HG02623 (cell line): ENCODE measurements around the gene HDGFL2.

ENCODE experiments used
- ATAC-seq: cut with Tn5 transposase; IDR thresholded peaks from one replicate; pipeline ENCODE4 v1.9.1; 2021; ENCODE audit warnings: moderate library complexity; ENCODE audit not compliant: unreplicated experiment

HDGFL2 gene

DNA sequence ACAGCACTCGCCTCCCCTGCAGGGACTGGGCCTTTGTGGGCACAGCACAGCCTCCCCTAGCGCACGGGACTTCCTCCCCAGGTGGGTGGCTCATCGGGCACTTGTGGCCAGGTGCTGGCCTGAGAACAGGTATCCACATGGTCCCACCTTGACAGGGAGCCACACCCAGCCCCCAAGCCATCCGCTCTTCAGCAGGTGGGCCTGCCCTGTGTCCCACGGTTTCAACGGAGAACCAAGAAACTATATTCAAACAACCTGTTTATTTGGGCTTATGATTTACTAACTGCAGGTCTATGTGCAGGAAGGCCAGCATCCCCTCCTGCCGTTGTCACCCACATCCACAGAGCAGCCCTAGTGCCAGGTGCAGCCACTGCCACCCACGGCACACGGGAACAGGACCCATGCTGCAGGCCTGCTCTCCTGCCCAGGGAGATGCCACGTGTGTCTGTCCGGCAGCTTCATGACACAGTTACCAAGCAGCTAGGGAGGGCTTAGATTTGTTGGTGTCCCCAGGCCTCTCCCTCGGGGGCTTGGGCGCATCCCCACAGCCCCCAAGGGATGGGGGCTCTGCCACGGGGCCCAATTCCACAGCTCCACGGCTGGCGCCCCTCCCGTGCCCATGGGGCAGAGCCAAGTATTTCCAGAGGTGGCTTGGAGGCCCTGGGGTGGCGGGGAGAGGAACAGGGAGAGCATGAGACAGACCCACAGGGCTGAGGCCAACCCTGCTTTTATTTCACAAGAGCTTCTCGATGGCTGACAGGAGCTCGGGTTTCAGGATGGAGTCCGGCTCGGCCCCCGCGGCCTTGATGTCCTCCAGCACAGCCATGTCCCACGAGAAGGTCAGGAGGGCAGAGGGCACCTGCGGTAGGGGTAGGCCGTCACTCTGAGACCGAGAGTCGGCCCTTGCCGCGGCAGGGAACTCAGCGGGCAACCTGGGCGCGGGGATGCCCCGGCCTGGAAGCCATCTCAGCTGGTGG, 27.0 kb upstream of the HDGFL2 start:
- no peak for ATAC-seq

DNA sequence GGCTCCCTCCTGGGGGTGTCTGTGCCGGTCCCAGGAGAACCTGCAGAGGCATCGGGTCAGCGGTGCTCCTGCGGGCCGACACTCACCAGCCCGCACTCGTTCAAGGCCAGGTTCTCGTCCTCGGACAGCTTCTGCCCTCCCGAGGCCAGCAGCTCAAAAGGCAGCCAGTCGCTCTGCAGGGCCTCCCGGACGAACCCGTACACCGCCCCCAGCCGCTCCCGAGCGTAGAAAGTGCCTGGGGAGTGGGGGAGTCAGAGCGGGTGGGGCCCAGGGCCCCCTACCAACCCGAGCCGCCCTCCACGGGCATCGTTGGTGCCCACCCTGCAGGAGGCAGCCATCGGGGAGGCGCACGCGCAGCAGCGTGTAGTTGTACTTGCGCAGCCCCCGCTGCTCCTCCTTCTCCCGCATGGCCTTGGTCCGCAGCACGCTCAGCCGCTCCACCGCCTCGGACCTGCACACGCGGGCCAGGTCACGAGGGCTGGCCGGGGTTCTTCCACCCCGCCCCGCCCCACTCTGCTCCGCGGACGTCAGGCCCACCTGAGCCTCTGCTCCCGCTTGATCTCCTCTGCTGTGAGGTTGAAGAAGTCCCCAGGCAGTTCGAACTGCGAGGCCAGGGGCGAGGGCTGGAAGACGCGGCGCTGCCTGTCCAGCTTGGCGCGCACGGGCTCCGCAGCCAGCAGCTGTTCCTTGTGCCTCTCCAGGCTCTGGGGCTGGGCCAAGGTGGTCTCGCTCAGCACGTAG, 26.0 kb upstream of the HDGFL2 start:
- no peak for ATAC-seq

DNA sequence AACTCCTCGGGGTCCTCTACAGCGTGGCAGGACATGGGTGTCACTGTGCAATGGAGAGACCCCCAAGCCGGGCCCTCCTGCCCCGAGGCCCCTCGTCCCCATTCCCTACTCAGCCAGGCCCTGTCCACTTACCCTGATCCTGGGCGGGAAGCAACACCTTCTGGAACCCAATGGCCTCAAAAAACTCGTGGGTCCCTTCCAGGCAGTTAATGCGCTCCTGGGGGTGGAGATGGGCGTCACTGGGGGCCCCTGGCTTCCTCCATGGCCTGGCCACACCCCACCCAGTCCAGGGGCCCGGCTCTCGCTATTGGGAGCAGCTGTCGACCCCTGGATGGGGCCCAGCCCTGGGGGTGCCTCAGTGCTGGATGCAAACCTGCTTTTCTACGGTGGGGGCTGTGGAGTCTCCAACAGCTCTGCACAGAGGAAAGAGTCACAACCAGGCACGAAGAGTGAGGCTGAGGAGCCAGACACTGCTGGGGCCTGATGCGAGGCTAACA, 25.3 kb upstream of the HDGFL2 start:
- no peak for ATAC-seq

DNA sequence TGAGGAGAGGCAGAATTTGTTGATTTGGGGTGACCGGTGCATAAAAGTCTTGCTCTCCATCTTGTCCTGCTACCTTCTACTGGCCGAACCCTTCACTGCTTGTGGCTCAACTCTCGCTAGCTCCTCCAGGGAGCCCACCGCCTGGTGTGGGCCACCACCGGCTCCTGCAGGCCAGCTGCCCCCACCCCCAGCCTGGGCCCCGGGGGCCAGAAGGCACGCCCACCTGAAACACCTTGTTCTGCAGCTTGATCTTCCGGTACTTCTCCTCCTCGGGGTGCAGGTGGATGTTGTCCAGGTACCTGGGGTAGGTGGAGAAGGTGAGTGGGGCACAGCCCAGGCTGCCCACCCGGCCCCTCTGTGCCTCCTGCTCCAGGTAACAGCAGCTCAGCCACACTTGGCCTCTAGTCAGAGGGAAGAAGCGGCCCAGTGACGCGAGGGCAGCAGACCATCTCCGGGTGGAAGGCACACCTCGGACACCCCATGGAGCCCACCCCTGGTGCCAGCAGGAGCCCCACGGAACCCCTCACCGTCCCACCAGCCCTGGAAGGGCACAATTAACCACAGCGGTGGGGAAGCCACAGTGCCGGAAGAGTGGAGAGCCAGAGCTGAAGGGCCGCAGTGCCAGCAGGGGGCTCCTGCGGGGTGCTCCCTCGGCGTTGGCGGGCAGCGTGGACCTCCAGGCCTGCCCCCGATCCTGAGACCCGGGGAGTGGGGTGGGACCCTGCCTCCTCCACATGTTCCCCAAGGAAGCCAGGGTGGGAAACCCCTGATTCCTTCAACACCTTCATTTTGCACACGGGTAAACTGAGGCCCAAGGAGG, 24.6 kb upstream of the HDGFL2 start:
- ATAC-seq, result no peak

DNA sequence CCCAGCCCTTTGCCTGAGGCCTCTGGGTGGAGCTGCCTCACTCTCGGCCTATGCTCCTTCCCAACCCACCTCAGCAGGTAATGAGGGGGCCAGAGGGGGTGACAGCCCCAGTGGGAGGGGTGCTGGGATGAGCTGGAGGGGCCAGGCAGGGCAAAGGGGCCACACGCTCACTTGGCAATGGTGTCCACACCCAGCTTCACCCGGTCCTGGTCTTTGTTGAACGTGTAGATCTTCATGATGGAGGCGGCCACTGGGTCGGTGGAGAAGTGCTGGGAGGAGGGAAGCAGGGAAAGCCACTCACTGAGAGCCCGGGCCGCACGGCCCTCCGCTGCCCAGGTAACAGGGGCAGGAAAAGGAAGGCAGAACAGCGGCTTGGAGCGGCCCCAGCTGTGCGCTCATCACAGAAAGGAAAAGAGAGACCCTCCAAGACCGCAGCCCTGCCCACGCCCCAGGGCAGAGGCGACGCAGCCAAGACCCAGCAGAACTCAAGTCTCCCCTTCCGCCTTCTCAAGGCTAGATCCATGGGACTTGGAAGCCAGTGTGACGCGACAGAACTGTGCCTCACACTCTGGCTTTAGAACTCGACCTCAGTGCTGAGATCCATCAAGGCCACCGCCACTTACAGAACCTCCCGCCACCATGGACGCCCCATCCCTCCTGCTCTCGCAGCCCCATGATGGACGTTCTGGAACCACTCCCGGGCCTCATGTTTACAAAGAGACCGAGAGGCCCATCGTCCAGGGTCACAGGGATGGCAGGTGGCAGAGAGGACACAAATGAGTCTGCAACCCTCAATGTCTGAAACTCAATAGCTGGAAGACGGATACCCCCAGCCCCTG, 23.7 kb upstream of the HDGFL2 start:
- ATAC-seq, result no peak

DNA sequence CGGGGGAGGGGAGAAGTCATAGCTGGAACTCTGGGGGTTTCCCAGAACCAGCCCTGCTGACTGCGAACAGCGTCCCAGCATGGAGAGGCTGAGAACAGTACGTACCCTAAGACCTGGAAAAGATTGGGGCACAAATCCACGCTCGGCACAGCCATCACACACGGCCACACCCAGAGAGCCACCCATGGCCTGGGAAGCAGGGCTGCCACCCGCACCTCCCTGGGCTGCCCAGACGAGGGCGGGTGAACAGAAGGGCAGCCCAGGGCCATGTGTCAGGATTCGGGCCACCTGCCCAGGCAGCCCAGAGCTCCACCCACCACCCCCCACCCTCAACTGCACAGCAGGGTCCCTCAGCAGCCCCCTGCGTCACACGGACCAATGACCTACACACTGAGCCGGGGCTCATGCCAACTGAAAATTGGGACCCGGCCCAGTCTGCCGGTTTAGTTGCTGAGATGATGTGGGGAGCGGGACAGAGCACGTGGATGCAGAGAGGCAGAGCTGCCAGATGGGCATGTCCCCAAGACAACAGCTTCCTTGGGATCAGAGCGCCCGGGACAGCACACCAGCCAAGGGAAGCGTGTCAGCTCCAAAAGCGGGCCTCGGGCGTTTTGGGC, 23.0 kb upstream of the HDGFL2 start:
- no peak for ATAC-seq

DNA sequence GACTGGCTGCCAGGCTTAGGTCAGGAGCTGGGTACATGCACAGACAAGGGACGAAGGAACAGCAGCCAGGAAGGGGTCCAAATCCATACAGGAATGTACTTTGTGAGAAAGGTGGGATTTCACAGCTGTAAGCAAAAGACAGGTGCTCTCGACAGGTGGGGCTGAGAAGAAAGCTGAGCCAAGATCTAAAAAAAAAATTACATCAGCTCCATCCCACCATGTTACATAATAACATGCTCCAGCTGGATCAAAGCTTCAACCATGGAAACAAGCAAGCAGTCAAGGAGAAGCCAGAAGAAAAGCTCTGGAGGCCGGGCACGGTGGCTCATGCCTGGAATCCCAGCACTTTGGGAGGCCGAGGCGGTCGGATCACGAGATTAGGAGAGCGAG, 22.5 kb upstream of the HDGFL2 start:
- ATAC-seq, result no peak

DNA sequence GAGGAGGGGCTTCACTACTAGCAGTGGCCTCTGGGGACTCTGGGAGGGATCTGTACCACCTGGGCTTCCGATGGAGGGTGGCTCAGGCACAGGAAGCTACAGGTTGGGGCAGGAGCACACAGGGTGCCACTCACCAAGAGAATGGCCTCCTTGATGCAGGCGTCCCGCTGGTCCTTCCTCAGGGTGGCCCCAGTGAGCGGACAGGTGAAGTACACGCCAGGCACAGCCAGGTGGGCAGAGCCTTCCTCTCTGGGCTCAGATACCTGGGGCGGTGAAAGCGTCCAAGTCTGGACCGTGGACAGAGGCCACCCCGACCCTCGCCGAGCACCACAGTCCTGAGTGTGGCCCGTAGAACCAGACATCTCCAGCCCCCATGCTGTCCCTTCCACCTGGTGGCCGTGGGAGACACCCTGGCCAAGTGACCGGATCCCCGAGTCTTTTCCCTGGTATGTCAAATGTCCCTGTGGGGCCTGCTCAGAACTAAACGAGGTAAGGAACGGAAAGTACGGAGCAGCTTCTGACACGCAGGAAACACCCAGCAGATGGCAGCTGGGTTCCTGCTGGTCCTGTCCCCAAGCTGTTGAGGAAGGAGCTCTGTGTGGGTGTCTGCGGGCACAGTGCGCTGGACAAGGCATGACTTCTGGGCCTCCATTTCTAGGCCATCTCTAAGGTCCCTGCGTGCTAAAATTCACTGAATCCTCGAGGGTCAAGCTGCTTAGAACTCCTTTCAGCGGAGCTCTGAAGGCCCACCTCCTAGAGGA, 19.7 kb upstream of the HDGFL2 start:
- no peak for ATAC-seq

DNA sequence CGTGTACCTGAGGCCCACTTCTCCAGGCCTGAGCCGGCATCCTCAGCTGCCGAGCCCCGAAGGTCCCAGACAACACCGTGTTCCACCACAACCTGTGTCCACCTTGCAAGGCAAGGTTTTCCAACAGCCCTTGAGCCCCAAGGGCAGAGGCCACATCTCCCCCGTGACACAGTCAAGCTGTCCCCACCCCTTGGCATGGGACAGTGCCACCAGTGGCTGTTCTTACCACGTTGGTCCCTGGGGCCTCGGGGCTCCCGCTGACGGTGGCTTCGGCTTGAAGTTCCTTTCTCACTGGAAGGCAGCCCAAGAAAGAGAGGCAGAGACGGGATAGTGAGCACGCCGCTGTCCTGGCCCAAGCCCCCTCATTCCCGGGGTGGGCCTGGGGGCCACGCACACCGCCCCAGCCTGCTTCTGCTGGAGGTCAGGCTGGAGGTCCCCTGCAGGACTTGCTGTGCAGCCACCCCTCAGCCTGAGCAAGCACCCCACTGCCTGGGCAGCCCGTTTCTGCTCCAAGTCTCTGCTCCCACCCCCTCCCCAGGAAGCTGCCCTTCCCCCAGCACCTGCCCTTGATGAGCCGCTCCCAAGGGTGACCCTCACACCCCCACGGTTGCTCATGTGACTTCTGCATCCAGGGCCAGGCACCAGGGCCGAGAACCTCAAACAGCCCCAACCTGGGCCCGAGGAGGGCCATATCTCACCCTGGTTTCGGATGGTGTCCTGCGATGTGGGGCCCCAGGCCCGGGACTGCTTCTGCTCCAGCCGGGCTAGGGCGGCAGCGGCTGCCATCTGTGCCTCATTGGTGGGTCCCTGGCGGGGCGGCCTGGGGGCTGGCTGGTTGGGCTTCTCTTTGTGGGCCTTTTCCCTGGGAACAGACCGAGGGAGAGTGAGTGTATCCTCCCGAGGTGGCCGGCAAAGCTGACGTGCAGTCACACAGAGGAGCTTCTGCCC, 18.6 kb upstream of the HDGFL2 start:
- ATAC-seq, result no peak

DNA sequence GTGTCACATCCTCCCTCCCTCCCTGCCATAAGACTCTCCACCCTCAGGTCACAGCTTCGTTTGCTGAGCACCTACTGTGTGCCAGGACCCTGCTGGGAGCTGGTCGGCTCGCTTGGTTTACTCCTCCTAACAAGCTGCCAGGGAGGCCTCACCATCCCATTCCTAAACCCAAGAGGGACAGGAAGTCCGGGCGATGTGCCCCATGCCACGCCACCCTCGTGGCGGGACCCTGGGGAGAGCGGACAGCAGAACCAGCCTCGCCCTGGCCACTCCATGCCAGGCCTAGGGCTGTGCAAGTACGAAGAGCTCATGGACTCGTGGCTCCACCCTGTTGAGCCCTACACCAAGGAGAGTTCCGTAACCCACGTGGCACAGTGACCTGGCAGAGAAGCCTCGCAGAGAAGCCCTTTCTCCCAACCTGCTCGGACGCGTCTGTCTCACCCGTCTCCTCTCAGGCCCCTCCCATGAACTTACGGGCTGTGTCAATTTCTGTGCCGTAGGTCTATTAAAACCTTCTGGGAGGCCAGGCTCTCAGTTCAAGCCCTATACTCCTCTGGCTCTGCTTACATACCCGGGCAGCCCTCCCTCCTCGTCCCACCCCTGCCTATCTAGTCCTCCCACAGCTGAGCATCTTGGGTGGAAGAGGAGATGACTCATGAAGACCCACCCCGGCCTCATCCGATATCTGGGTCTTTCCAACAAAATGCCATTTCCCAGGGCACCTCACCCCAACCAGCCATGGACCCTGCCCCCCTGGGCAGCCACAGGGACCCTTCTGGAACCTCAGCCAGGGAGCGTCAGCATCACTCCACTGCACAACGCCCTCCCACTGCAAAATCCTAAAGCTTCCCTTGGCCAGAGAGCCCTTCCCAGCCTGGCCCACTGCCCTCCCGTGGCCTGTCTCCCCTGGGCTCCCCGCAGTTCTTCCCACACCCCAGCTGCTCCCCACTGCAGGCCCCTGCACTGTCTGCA, 17.1 kb upstream of the HDGFL2 start:
- ATAC-seq, result no peak

DNA sequence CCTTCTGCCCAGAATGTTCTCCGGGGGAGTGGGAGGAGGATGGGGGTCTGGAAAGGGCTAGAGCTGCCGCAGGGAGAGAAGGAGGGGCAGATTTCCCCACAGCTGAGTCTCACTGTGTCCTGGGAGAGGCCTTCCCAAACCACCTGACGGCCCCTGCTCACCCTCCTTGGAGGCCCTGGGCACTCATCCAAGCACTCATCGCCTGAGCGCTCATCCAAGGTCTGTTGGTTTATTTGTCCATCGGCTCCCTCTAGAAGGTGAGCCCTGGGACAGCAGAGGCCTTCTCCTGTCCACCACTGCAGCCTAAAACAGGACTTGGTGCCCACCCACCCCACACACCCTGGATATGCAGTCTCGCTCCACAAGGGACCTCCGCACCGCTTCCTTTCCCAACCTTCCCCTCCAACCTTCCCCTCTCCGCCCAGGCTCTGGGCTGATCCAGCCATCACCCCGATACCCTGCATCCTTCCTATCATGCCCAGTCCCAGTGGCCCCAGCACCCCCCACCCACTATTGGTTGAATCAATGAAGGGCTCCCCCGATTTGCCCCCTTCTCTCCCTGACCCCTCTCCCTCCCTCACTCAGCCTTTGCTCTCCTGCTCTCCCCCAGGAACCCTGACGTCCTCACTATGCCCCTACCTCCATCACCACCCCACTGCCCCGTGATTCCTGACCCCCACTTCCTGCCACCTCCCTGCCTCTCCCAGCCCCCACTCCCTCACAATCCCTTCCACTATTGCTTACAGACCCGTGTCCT, 16.2 kb upstream of the HDGFL2 start:
- no peak for ATAC-seq

DNA sequence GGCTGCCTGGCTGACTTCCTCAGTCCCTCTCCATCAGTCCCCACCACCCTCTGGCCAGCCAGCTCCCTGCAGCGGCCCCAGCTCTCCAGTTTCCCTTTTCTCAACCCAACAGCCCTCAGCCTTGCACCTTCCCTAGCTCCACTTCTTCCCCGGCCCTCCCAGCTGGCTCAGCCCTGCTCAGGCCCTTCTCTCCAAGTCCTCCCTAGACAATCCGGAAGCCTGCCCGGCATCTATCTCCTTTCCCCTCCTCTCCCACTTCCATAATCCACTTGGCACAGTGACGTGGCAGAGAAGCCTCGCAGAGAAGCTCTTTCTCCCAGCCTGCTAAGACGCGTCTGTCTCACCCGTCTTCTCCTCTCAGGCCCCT, 15.6 kb upstream of the HDGFL2 start:
- ATAC-seq, result no peak

DNA sequence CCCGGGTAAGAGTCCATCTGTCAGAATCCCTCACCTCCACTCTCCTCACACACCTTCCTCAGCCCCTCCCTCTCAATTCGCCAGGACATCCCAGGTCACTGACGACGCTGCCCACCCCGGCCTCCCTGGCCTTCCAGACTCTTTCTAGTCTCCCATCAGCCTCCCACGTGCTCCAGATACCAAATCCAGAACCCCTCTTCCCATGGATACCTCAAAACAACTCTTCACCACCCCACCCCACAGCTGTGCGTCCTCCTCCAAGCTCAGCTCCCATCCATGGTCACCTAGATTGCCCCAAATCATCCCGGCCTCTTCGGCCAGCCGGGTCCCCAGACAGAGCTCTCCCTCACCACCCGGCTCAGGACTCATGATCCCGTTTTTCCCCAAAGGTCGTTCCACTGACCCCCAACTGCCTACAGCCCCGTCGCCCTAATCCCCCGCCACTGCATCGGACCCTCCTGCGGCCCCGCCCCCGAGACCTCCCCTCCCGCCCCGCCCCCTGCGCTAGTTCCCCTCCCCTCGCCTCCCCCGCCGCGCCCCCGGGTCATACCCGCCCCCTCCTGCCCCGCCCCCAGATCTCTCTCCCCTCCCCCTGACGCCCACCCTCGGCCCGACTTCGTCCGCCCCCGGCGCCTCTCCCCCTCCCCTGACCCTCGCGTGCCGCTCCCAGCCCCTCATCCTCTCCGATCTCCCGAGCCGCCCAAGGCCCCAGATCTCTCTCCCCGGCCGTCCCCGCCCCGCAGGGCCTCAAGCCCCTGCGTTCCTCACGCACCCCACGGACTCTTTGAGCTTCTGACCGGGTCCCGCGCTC, 15.0 kb upstream of the HDGFL2 start:
- ATAC-seq, result peak; percentile 30

DNA sequence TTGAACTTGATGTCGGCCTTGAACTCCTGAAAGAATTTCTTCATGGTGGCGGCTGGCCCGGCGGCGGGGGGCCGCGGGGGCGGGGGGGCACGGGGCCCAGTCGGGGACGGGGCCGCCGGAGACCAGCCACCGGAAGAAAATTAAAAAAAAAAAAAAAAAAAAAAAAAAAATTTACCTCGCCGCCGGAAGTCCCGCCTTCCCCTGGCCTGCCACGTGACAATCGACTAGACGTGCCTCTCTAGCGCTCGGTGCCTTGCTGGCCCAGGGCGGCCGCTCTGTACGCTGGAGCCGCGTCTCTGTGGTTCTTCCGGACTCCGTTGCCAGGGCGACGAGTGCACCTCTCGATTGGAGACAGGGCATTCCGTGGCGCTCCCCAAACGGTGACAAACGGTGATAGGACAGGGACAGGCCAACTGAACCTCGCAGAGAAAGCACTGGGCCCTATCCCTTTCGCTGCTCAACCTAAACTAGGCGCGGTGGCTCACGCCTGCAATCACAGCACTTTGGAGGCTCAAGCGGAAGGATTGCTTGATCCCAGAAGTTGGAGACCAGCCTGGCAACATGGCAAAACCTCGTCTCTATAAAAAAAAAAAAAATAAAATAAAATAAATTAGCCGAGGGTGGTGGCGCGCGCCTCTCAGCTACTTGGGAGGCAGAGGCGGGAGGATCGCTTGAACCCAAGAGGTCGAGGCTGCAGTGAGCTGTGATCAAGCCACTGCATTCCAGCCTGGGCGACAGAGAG, 14.3 kb upstream of the HDGFL2 start, which contains the start of gene UBXN6:
UBXN6 (minus strand) TSS at position 141 of the 742 bp plus-strand sequence; CDS start at position 44, 97 bp downstream.
- ATAC-seq, result peak; percentile 82
